Type B pancreatic cell (in vitro differentiated cells): ENCODE data around the gene PRKCA. TPM values are rescaled to one million over a fixed set of nuclear protein-coding genes. Genes with fewer than 3 reads are reported as not detected.
"Not testable (repeated sequence)": the region's sequence is repeated elsewhere in the genome, so short reads cannot be mapped to it uniquely, and the experiment has no call there.

ENCODE experiments used
- DNase-seq: peaks from one replicate; pipeline ENCODE4 v3.0.0; 2021; ENCODE audit warnings: mixed read lengths; ENCODE audit not compliant: unreplicated experiment; ENCODE audit errors: extremely low spot score
- H3K27ac Mint-ChIP-seq: 2 replicates; pipeline ENCODE4 v1.8.0; 2021; ENCODE audit warnings: mild to moderate bottlenecking, mixed read lengths
- H3K27me3 Mint-ChIP-seq: 2 replicates; pipeline ENCODE4 v1.8.0; 2021; ENCODE audit warnings: mixed read lengths
- H3K36me3 Mint-ChIP-seq: 2 replicates; pipeline ENCODE4 v1.8.0; 2021; ENCODE audit warnings: mixed read lengths
- H3K4me1 Mint-ChIP-seq: one replicate; pipeline ENCODE4 v1.8.0; 2021; ENCODE audit warnings: mixed read lengths; ENCODE audit not compliant: unreplicated experiment
- H3K4me3 Mint-ChIP-seq: 2 replicates; pipeline ENCODE4 v1.8.0; 2021; ENCODE audit warnings: mild to moderate bottlenecking, mixed read lengths
- H3K9me3 Mint-ChIP-seq: 2 replicates; pipeline ENCODE4 v1.8.0; 2021; ENCODE audit warnings: mixed read lengths
- total RNA-seq: library from RNA; stranded (reverse); gene quantifications from 2 replicates; pipeline ENCODE4 v1.2.1, GENCODE V29; 2021; ENCODE audit warnings: low replicate concordance
- TF ChIP-seq, protein P1 (sequence below): fragments of 200-600 bp; sonication (generic); conservative IDR thresholded peaks from 2 replicates; pipeline ENCODE4 v1.5.0; 2021; ENCODE audit warnings: antibody characterized with exemption, mild to moderate bottlenecking

PRKCA gene
- total RNA-seq, 1 donor from 2014 or later, result 16.1 TPM

DNA sequence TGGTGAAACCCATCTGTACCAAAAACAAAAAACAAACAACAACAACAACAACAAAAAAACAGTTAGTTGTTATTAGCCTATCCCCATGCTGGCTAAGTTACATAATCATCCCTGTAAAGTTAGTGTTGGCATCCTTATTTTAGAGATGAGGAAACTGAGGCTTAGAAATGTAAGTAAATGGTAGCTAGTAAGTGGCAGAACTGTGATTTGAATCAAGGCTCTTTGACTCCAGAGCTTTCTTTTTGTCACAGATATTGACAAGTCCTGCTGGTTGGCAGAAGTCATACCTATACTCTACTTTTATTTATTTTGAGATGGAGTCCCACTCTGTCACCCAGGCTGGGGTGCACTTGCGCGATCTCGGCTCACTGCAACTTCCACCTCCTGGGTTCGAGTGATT, 42.1 kb downstream of the PRKCA start:
- Mint-ChIP-seq H3K36me3 (no peaks in the 10 kb centered on the region), H3K27me3 (no peaks in the 10 kb centered on the region), H3K4me3 (no peak overlapping the region), H3K9me3 (no peaks in the 10 kb centered on the region), H3K27ac (no peak overlapping the region), H3K4me1 (peaks cover 56% of the 10 kb centered on the region)
- TF ChIP-seq, protein P1, sequence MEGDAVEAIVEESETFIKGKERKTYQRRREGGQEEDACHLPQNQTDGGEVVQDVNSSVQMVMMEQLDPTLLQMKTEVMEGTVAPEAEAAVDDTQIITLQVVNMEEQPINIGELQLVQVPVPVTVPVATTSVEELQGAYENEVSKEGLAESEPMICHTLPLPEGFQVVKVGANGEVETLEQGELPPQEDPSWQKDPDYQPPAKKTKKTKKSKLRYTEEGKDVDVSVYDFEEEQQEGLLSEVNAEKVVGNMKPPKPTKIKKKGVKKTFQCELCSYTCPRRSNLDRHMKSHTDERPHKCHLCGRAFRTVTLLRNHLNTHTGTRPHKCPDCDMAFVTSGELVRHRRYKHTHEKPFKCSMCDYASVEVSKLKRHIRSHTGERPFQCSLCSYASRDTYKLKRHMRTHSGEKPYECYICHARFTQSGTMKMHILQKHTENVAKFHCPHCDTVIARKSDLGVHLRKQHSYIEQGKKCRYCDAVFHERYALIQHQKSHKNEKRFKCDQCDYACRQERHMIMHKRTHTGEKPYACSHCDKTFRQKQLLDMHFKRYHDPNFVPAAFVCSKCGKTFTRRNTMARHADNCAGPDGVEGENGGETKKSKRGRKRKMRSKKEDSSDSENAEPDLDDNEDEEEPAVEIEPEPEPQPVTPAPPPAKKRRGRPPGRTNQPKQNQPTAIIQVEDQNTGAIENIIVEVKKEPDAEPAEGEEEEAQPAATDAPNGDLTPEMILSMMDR, result no peak
- DNase-seq, result no peak

DNA sequence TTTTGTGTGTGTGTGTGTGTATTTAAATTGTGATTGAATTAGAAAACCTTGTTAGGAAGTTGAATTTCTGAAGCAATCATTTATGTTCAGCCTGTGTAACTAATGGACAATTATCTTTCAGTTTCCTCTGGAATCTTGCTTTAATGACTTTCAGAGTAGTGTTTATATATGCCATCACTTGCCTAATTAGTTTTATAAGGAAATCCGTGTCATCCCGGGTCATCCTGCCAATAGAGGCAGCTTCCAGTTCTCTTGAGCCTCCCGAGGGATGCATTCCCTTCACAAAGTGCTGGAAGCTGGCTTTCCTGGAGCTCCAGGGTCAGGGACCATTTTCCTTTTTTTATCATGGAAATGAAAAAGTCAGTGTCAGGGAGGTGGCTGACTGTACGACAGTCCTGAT, 42.9 kb downstream of the PRKCA start:
- peaks cover 56% of the 10 kb centered on the region for H3K4me1 Mint-ChIP-seq
- no peaks in the 10 kb centered on the region for H3K9me3 Mint-ChIP-seq
- DNase-seq, result no peak
- no peaks in the 10 kb centered on the region for H3K27me3 Mint-ChIP-seq
- no peak overlapping the region for H3K27ac Mint-ChIP-seq
- no peak overlapping the region for H3K4me3 Mint-ChIP-seq
- H3K36me3 Mint-ChIP-seq, result no peaks in the 10 kb centered on the region
- TF ChIP-seq, protein P1, result no peak

DNA sequence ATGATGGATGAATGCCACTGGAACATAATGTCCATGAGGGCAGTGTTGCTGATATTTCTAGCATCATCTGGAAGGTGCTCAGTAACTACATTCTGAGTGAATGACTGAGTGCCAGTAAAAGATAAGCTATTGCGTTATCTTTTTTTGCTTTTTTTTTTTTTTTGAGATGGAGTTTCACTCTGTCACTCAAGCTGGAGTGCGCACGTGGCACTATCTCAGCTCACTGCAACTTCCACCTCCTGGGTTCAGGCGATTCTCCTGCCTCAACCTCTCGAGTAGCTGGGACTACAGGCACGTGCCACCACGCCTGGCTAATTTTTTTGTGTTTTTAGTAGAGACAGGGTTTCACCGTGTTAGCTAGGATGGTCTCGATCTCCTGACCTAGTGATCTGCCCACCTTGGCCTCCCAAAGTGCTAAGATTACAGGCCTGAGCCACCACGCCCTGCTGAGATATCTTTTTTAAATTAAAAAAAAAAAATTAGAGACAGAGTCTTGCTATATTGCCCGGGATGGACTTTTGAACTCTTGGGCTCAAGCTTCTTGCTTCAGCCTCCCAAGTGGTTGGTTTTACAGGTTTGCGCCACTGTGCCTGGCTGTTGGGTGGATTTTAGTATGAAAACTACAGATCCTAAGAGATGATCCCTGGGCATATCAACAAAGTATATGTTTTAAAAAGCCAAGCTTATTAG, 43.7 kb downstream of the PRKCA start:
- H3K27me3 Mint-ChIP-seq, DNase-seq: not testable (repeated sequence)

DNA sequence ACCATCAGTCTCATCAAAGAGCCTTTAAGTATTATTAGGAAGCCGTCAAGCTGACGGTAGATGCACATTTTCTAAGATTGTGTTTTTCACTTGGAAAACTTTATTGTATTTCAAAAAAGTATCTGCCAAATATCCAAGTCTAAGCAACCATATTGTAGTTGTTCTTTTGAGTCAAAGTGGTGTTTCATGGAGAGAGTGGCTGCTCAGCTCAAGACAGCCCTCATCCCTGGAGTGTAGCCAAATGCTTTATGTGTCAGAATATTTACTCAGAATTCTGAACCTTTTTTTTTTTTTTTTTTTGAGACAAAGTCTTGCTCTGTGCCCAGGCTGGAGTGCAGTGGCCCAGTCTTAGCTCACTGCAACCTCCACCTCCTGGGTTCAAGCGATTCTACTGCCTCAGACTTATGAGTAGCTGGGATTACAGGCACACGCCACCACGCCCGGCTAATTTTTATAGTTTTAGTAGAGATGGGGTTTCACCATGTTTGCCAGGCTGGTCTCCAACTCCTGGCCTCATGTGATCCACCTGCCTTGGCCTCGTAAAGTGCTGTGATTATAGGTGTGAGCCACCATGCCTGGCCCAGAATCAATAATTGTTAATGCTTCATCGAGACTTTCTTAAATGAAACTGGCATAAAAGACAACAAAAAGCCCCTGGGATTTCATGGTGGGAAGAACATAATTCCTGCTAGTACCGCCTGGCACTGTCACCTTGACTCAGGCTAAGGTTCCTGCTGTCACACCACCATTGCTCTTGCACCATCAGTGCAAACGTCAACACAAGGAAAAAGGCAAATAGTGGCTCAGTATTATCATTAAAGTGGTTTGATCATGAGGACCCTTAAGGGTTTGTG, 45.5 kb downstream of the PRKCA start:
- Mint-ChIP-seq H3K9me3 (peaks cover 4% of the 10 kb centered on the region), H3K4me1 (peaks cover 42% of the 10 kb centered on the region), H3K27me3 (no peaks in the 10 kb centered on the region), H3K27ac (no peak overlapping the region), H3K36me3 (no peaks in the 10 kb centered on the region), H3K4me3 (no peak overlapping the region)
- TF ChIP-seq, protein P1, result no peak
- no peak for DNase-seq

More for the DNA sequence above, 43.7 kb downstream of the PRKCA start:
- H3K36me3 Mint-ChIP-seq, H3K4me3 Mint-ChIP-seq, H3K9me3 Mint-ChIP-seq, H3K27ac Mint-ChIP-seq: not testable (repeated sequence)
- peaks cover 51% of the 10 kb centered on the region for H3K4me1 Mint-ChIP-seq

DNA sequence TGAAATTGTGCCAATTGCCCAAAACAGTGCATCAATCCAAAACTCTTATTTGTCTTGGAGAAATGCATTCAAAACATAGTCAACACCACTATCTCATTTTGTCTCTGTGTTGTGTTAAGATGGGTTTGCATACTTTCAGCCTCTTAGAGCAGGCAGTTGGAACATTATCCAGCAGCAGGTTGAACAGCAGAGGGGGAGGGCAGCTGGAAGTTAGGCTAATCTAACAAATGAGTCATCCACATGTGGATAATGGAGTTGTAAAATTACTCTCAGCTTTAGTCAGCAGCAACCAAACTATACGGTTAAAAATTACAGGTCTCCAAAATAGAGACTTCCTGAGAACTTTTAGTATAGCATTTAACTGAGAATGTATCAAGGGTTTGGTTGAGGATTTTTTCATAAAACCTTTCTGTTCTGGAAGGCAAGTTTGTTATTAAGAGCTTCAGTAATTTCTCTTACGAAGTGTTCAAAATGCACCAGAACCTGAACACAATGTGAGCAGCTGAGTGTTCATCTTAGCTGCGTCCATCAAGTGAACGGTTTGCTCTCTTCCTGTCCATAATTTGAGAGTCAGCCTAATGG, 46.3 kb downstream of the PRKCA start:
- Mint-ChIP-seq H3K4me1 (peaks cover 38% of the 10 kb centered on the region), H3K27ac (no peak overlapping the region), H3K36me3 (no peaks in the 10 kb centered on the region), H3K4me3 (no peak overlapping the region), H3K27me3 (no peaks in the 10 kb centered on the region), H3K9me3 (peaks cover 4% of the 10 kb centered on the region)
- TF ChIP-seq, protein P1, result no peak
- no peak for DNase-seq
